ENCODE results near the gene LIN37.

LIN37 gene

DNA sequence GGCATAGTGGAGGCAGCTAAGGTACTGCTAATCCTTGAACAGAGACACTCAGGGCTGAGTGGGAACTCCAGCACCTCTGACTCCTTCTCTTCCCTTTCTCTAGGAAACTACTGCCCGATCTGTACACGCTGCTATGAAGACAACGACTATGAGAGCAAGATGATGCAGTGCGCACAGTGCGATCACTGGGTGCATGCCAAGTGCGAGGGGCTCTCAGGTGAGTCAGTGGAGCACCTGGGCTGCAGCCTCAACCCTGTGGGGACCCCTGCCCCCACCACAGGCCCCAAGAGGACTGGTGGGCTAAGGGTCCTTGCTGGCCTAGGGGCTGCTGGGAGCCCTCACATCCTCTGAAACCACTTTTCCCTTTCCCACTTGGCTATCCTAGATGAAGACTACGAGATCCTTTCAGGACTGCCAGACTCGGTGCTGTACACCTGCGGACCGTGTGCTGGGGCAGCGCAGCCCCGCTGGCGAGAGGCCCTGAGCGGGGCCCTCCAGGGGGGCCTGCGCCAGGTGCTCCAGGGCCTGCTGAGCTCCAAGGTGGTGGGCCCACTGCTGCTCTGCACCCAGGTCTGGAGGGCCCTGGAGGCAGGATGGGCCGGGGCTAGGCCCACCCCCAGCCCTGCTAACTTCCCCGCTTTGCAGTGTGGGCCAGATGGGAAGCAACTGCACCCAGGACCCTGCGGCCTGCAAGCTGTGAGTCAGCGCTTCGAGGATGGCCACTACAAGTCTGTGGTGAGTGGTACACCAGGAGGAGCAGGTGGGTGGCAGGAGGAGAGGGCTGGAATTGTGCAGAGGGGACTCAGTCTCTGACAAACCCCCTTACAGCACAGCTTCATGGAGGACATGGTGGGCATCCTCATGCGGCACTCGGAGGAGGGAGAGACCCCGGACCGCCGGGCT lies 21.1 kb upstream of the LIN37 start:
- no peak for TF ChIP-seq CTCF (IDR thresholded peaks at IDR 0.05; ENCODE audit: low read depth, low read length)
- H3K4me3 ChIP-seq (ENCODE audit: low read depth, low read length): no peak overlapping the region

DNA sequence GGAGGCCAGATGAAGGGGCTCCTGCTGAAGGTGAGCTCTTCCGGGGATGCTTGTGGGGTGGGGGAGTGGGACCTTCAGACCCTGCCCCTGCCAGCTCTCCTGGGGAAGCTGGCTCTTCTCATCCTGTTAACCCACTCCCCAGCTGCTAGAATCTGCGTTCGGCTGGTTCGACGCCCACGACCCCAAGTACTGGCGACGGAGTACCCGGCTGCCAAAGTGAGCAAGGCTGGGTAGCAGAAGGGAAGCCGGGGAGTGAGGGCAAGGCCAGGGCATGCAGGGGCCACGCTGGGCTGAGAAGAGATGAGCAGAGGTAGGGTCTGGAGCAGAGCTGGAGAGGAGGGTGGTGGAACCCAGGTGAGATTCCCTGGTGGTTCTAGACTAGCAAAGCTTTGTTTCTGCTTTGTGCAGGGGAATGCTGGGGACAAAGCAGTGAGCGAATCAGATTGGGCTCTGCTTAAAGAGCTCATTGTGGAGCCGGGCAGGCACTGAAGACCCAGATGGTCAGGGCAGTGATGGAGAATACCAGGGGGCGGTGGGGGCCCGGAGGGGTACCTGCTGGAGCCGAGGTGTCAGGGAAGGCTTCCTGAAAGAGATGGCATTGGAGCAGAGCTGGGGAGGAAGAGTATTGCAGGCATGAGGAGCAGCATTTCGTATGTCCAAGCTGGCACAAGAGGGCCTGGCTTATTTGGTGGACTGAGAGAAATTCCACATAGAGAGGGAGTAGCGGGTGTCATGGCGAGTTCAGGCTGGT lies 20.2 kb upstream of the LIN37 start:
- TF ChIP-seq CTCF (IDR thresholded peaks at IDR 0.05; ENCODE audit: low read depth, low read length): no peak
- no peak overlapping the region for H3K4me3 ChIP-seq (ENCODE audit: low read depth, low read length)

DNA sequence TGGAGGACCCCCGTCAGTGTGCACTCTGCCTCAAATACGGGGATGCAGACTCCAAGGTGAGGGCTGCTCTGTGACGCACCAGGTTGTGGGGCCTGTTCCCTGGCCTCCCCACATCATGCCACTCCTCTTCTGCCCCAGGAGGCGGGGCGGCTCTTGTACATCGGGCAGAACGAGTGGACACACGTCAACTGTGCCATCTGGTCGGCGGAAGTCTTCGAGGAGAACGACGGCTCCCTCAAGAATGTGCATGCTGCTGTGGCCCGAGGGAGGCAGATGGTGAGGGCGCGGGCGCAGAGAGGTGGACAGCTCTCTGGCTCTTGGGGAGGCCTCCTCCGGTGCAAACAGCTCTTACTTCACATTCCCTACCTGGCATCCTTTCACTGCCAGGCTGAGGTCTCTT lies 19.4 kb upstream of the LIN37 start:
- no peak for TF ChIP-seq CTCF (IDR thresholded peaks at IDR 0.05; ENCODE audit: low read depth, low read length)
- H3K4me3 ChIP-seq (ENCODE audit: low read depth, low read length): no peak overlapping the region

GRCh38 chr19:35729763-35730162 lies 18.6 kb upstream of the LIN37 start:
- H3K4me3 ChIP-seq (ENCODE audit: low read depth, low read length): no peak overlapping the region
- TF ChIP-seq CTCF (IDR thresholded peaks at IDR 0.05; ENCODE audit: low read depth, low read length): no peak

DNA sequence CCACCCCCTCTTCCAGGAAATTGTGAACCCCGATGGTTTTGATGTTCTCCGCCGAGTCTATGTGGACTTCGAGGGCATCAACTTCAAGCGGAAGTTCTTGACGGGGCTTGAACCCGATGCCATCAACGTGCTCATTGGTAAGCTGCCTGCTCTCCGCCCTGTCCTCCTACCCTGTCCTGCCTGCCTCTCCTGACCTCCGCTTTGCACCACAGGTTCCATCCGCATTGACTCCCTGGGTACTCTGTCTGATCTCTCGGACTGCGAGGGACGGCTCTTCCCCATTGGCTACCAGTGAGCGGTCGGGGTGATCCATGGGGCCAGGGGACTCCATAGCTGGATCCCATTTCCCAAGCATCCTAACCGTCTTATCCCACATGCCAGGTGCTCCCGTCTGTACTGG lies 18.1 kb upstream of the LIN37 start:
- no peak for TF ChIP-seq CTCF (IDR thresholded peaks at IDR 0.05; ENCODE audit: low read depth, low read length)
- H3K4me3 ChIP-seq (ENCODE audit: low read depth, low read length): no peak overlapping the region

DNA sequence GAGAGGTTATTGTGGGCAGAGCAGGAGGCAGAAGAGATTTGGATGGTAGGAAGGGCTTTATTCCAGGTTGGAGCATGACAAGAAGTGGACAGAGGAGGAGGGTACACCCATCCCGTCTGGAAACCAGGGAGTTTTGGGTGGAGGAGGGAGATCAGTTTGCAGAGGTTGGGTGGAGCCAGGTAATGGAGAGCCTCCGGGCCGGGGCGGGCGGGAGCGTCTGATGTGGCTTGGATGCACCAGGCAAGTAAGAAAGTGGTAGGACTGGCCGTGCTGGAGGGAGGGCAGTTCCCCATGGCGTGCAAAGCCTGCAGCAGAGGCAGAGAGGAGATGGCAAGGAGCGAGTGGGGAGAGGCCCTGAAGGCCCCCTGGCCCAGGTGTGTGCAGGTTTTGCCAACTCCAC lies 17.0 kb upstream of the LIN37 start:
- no peak for TF ChIP-seq CTCF (IDR thresholded peaks at IDR 0.05; ENCODE audit: low read depth, low read length)
- H3K4me3 ChIP-seq (ENCODE audit: low read depth, low read length): no peak overlapping the region

All from WI38 (cell line).